Colonic mucosa (tissue), 4 donors: ENCODE measurements around the gene KCNG2. TPM values are rescaled to one million over a fixed set of nuclear protein-coding genes. Genes with fewer than 3 reads are reported as not detected.

ENCODE experiments used
- DNase-seq: peaks from one replicate; pipeline ENCODE4 v3.0.0-alpha.2; 2020
- H3K27ac ChIP-seq: fragments of 200-600 bp; one replicate; pipeline ENCODE4 v1.8.0; 2021
- H3K27me3 ChIP-seq: fragments of 200-600 bp; one replicate; pipeline ENCODE4 v1.8.0; 2021
- H3K36me3 ChIP-seq: fragments of 200-600 bp; one replicate; pipeline ENCODE4 v1.8.0; 2021
- H3K4me1 ChIP-seq: fragments of 200-600 bp; one replicate; pipeline ENCODE4 v1.8.0; 2021; ENCODE audit warnings: mild to moderate bottlenecking
- H3K4me3 ChIP-seq: fragments of 200-600 bp; one replicate; pipeline ENCODE4 v1.8.0; 2021
- H3K9ac ChIP-seq, 2 donors: one replicate each; pipeline ENCODE4 v1.7.0; 2013; ENCODE audit warnings: control low read depth in 2 of 2, low read depth in 2 of 2, low read length in 2 of 2
- H3K9me3 ChIP-seq: fragments of 200-600 bp; one replicate; pipeline ENCODE4 v1.8.0; 2021
- intact Hi-C: fragments of 100-400 bp; cut with DNase I; formaldehyde crosslinking; loops from one replicate; pipeline ENCODE4 v1.14.1; 2022
- total RNA-seq, 2 donors: library from RNA; stranded (reverse); fragmentation: NEBNext Ultra II Directional in 1 of 2; extraction: Animal tissue kit (Norgen Biotek cat#: 25700) in 1 of 2; gene quantifications; one replicate each; pipeline ENCODE4 v1.2.1, GENCODE V29; 2021
- TF ChIP-seq, protein P1 (sequence below): fragments of 200-600 bp; IDR thresholded peaks from one replicate; pipeline ENCODE4 v1.8.0; 2022; ENCODE audit warnings: antibody characterized with exemption, mild to moderate bottlenecking
- donor health status: healthy.
- donor health status: DM: no; HTN: no; CAD: no.
- donor health status: DM: no; HTN: no; CAD: no.

Gene KCNG2
- total RNA-seq, 2 donors from 2014 or later: 0.32 TPM; not detected in 1

DNA sequence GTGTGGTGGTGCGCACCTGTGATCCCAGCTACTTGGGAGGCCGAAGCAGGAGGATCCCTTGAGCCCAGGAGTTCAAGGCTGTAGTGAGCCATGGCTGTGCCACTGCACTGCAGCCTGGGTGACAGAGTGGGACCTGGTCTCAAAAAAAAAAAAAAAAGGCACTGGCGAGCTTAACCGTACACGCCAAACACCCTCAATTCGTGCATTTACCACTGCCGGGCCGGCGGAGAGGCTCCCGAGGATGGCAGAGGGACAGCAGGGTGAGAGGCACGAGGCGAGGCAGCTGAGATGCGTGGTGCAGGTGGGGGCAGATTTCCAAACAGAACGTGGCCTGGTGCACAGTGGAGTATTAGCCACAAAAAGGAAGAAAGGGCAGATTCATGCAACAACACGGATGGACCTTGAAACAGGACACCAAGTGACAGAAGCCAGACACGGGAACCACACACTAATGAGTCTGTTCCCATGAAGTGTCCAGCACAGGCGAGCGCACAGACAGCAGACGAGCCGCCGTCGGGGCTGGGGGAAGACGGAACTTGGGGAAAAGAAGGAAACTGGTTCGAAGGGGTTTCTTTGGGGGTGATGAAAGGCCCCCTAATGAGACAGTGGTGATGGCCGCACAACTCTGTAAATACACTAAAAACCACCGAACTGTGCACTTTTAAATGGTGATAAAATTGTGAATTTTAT, 126.3 kb downstream of the KCNG2 start:
- H3K9me3 ChIP-seq: no peaks in the 10 kb centered on the region
- TF ChIP-seq, protein P1, sequence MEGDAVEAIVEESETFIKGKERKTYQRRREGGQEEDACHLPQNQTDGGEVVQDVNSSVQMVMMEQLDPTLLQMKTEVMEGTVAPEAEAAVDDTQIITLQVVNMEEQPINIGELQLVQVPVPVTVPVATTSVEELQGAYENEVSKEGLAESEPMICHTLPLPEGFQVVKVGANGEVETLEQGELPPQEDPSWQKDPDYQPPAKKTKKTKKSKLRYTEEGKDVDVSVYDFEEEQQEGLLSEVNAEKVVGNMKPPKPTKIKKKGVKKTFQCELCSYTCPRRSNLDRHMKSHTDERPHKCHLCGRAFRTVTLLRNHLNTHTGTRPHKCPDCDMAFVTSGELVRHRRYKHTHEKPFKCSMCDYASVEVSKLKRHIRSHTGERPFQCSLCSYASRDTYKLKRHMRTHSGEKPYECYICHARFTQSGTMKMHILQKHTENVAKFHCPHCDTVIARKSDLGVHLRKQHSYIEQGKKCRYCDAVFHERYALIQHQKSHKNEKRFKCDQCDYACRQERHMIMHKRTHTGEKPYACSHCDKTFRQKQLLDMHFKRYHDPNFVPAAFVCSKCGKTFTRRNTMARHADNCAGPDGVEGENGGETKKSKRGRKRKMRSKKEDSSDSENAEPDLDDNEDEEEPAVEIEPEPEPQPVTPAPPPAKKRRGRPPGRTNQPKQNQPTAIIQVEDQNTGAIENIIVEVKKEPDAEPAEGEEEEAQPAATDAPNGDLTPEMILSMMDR: no peak
- no peak for DNase-seq
- no peaks in the 10 kb centered on the region for H3K4me1 ChIP-seq
- no peak overlapping the region for H3K4me3 ChIP-seq
- H3K9ac ChIP-seq: no peak overlapping the region
- no peaks in the 10 kb centered on the region for H3K27me3 ChIP-seq
- intact Hi-C loops: no loop called here
- H3K27ac ChIP-seq: no peak overlapping the region
- H3K36me3 ChIP-seq: no peaks in the 10 kb centered on the region

DNA sequence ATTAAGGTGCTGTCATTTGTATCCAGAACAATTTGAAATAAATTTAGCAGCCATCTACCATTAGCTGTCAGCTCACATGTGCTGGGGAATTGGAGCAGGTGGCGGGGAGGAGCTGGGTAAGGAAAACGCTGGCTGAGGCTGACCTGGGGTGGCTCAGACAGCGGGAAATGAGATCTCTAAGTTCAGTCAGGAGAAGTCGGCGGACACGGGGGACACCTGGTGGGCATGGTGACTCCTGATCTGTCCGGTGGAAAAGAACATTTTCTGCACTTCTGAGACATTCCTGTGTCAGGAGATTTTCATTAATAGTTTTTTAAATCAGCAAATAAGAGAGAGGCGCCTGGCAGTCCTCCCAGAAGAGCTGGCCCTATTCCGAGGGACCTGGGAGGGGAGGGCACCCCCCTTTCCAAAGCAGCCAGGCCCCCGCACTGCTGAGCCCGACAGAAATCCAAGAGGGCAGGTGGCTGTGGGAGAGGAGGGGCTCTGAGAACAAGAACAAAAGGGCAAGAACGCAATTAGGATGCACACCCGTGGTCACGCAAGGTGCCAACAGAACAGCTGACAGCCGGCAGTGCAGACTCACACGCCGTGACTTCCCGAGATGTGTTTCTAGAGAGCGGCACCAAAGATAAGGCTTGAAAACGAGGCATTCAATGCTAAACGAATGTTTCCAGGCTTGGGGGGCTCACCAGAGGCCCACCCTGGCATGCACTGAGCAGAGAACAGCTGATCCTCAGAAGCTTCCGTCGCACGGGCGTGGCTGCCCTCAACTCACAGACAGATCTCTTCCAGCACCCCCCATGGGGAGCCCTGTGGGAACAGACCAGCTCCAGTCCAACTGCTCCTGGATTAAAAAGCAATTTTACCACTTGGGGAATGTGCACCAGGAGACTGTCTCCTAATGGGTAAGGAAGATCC, 127.3 kb downstream of the KCNG2 start:
- TF ChIP-seq, protein P1: no peak
- Histone ChIP-seq H3K4me1 (no peaks in the 10 kb centered on the region), H3K27ac (no peak overlapping the region), H3K9me3 (no peaks in the 10 kb centered on the region), H3K4me3 (no peak overlapping the region), H3K27me3 (no peaks in the 10 kb centered on the region), H3K9ac (no peak overlapping the region), H3K36me3 (no peaks in the 10 kb centered on the region)
- intact Hi-C loops: no loop called here
- peak; percentile 14 for DNase-seq

DNA sequence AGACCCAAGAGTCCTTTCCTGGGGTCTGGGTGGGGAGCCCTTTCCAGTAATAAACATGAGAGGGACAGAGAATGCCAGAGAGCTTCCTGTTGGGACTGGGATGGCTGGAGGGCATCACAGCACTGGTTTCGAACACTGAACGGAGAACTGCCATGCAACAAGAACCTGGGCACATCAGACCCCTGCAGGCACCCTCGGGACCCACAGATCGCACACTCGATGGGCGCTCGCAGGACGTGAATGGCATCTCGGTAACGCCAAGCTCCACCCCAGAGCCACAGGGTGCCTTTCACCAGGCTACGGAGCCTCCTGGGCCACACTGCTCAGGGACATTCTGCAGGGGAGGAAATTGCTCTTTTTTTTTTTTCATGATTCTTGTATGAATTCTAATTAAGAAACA, 128.6 kb downstream of the KCNG2 start:
- no peak overlapping the region for H3K4me3 ChIP-seq
- TF ChIP-seq, protein P1: no peak
- H3K36me3 ChIP-seq: no peaks in the 10 kb centered on the region
- H3K9ac ChIP-seq: no peak overlapping the region
- H3K27ac ChIP-seq: no peak overlapping the region
- H3K4me1 ChIP-seq: no peaks in the 10 kb centered on the region
- no peaks in the 10 kb centered on the region for H3K9me3 ChIP-seq
- intact Hi-C loops: no loop called here
- no peaks in the 10 kb centered on the region for H3K27me3 ChIP-seq
- peak; percentile 15 for DNase-seq

DNA sequence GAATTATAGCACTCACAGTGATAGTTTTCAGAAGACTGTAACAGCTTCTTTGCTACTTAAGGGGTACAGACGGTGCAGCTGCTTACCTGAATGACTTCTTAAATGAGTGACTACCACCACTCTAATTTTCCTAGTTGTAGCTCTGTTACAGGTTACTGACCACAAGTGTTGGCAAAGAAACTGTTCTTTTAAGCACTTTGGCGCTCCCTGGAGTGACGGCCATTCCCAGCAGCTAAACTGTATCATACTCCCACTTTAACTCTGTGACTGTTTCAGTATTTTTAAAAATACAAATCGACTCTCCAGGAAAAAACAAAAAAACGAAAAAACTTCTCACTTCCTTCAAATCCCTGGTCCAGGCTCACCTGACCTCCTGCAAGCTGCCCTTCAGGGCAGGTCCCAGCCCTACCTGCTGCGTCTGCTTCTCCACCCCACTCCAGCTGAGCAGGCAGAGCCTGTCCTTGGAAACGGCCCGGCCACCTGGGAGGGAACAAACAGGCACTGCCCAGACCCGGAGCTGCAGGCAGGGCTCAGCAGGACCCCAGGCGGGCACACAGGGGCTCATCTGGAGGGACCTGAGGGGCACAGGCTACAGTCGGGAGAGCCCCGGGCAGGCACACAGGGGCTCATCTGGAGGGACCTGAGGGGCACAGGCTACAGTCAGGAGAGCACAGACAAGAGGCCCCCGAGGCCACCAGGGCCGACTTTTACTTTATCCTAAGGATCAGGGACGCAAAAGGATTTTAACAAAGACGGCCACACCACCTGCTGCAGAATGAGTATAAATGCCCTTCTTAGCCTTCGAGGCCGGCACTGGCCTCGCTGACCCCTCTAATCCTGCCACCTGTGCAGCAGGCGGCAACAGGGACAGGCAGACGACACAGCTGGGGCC, 129.2 kb downstream of the KCNG2 start:
- H3K36me3 ChIP-seq: no peaks in the 10 kb centered on the region
- intact Hi-C loops: no loop called here
- H3K27ac ChIP-seq: no peak overlapping the region
- TF ChIP-seq, protein P1: no peak
- DNase-seq: no peak
- H3K9ac ChIP-seq: no peak overlapping the region
- H3K4me3 ChIP-seq: no peak overlapping the region
- H3K27me3 ChIP-seq: no peaks in the 10 kb centered on the region
- H3K4me1 ChIP-seq: no peaks in the 10 kb centered on the region
- H3K9me3 ChIP-seq: no peaks in the 10 kb centered on the region
